ENCODE measurements around the gene OR2V2.

DNA sequence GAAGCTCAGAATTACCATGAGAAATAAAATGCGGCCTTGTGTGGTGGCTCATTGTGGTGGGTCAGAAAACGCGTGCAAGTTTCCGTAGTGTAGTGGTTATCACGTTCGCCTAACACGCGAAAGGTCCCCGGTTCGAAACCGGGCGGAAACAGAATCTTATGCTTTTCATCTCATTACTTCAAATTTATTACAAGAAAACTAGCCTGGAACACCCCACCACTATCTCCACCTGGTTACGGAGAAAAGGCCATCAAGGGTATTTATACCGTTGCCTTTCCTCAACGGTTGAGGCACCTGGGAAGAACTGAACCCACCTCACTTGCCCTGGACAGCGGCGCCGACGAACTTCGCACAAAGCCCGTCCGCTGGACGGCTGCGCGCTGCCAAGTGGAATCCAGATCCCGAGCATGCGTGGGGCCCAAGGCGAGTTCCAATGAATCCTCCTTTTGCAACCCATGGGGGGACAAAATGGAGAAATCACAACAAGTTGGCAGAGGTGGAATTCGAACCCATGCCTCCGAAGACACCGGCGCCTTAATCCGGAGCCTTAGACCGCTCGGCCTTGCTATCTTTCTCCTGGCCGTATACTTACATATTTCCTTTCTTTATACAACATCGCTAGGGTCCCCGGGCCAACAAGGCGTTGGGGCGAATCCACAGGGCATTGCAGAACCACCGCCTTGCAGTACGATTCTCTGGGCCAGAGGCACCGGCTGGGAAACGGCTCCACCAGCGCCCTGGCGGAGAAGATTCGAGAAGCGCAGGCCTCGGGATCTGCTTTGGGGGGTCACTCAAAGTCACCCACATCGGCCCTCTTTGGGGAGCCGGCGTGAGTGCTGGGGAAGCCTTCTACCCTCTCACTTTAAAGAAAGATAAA is 16.9 kb downstream of the OR2V2 start:
- TF ChIP-seq CTCF (IDR thresholded peaks at IDR 0.05; ENCODE audit: insufficient read depth, low read depth, low read length), result no peak
- no peak for TF ChIP-seq EZH2 (IDR thresholded peaks at IDR 0.05; ENCODE audit: insufficient read depth, low read length)
